Right atrium auricular region (tissue), 2 donors: ENCODE measurements around the gene SCNN1A. TPM values are rescaled to one million over a fixed set of nuclear protein-coding genes. Genes with fewer than 3 reads are reported as not detected.

Source experiments
- DNase-seq: peaks from one replicate; pipeline ENCODE4 v3.0.0-alpha.2; 2019; ENCODE audit warnings: low spot score
- H3K27ac ChIP-seq, 2 donors: fragments of 200-600 bp; sonication (generic); 1 replicate in 1 of 2; 2 replicates in 1 of 2; pipeline ENCODE4 v1.5.1; 2016 to 2019
- H3K27me3 ChIP-seq, 2 donors: fragments of 200-600 bp; sonication (generic); one replicate each; pipeline versions ENCODE4 v1.5.1 to v1.6.0; 2017 to 2019
- H3K36me3 ChIP-seq: fragments of 200-600 bp; sonication (generic); one replicate; pipeline ENCODE4 v1.5.1; 2016
- H3K4me1 ChIP-seq, 2 donors: fragments of 200-600 bp; sonication (generic); one replicate each; pipeline versions ENCODE4 v1.5.1 to v1.6.0; 2017 to 2019
- H3K4me3 ChIP-seq, 2 donors: fragments of 200-600 bp; sonication (generic); 1 replicate in 1 of 2; 2 replicates in 1 of 2; pipeline ENCODE4 v1.5.1; 2017 to 2019; ENCODE audit warnings: mild to moderate bottlenecking in 1 of 2, moderate library complexity in 1 of 2
- H3K9me3 ChIP-seq, 2 donors: fragments of 200-600 bp; sonication (generic); one replicate each; pipeline ENCODE4 v1.5.1; 2019
- CTCF ChIP-seq, 2 donors: fragments of 200-600 bp; sonication (generic); IDR thresholded peaks; one replicate each; pipeline ENCODE4 v1.5.1; 2019; ENCODE audit warnings: antibody characterized with exemption in 2 of 2
- total RNA-seq, 2 donors: library from RNA; depleted of rRNA; stranded (reverse); fragments of >200 nt; gene quantifications; one replicate each; pipeline ENCODE4 v1.1.0, GENCODE V29; 2016

Gene SCNN1A
- total RNA-seq, 2 donors from 2014 or later: 2.7 to 18.7 TPM

GRCh38 chr12:6343518-6343917 lies 31.8 kb downstream of the SCNN1A start:
- no peaks in the 10 kb centered on the region for H3K9me3 ChIP-seq
- no peaks in the 10 kb centered on the region for H3K36me3 ChIP-seq
- no peak for TF ChIP-seq CTCF (IDR thresholded peaks at IDR 0.05)
- H3K27me3 ChIP-seq: no peaks in the 10 kb centered on the region
- peaks cover 0 to 69% of the 10 kb centered on the region in 2 donors for H3K4me1 ChIP-seq
- H3K4me3 ChIP-seq: no peak overlapping the region
- H3K27ac ChIP-seq: peak overlapping the region; percentile 98
- no peak for DNase-seq

GRCh38 chr12:6342140-6342889 lies 33.0 kb downstream of the SCNN1A start:
- TF ChIP-seq CTCF (IDR thresholded peaks at IDR 0.05): no peak
- no peak for DNase-seq
- Histone ChIP-seq H3K27me3 (no peaks in the 10 kb centered on the region), H3K27ac (peak overlapping the region; percentile 98), H3K36me3 (peaks cover 4% of the 10 kb centered on the region), H3K4me3 (peak overlapping the region; percentile 76 to 95), H3K9me3 (no peaks in the 10 kb centered on the region), H3K4me1 (peaks cover 0 to 69% of the 10 kb centered on the region in 2 donors)

GRCh38 chr12:6341417-6342139 lies 33.8 kb downstream of the SCNN1A start, which contains the start of gene TNFRSF1A:
Gene TNFRSF1A (minus strand): TSS chr12:6342076. CDS start chr12:6341814, 262 bp downstream.
- Histone ChIP-seq H3K27ac (peak within 1 kb of the TSS; percentile 98), H3K4me3 (peak within 1 kb of the TSS; percentile 76 to 95), H3K9me3 (no peaks in the 10 kb centered on the region), H3K36me3 (peaks cover 4% of the 10 kb centered on the region), H3K27me3 (no peaks in the 10 kb centered on the region), H3K4me1 (peaks cover 0 to 69% of the 10 kb centered on the region in 2 donors)
- no peak for TF ChIP-seq CTCF (IDR thresholded peaks at IDR 0.05)
- DNase-seq: peak; percentile 85

GRCh38 chr12:6340745-6341416 lies 34.5 kb downstream of the SCNN1A start:
- no peaks in the 10 kb centered on the region for H3K27me3 ChIP-seq
- H3K4me1 ChIP-seq: peaks cover 0 to 69% of the 10 kb centered on the region in 2 donors
- H3K4me3 ChIP-seq: peak overlapping the region; percentile 76 to 95
- H3K27ac ChIP-seq: peak overlapping the region; percentile 98
- H3K9me3 ChIP-seq: no peaks in the 10 kb centered on the region
- TF ChIP-seq CTCF (IDR thresholded peaks at IDR 0.05): no peak
- peaks cover 4% of the 10 kb centered on the region for H3K36me3 ChIP-seq
- no peak for DNase-seq

- H3K27me3 ChIP-seq: no peaks in the 10 kb centered on the region
- no peak for DNase-seq
- peak overlapping the region; percentile 98 for H3K27ac ChIP-seq
- peak overlapping the region; percentile 76 to 95 for H3K4me3 ChIP-seq
- H3K4me1 ChIP-seq: peaks cover 0 to 70% of the 10 kb centered on the region in 2 donors
- H3K9me3 ChIP-seq: no peaks in the 10 kb centered on the region
- peaks cover 4% of the 10 kb centered on the region for H3K36me3 ChIP-seq
- no peak for TF ChIP-seq CTCF (IDR thresholded peaks at IDR 0.05)
Observed at GRCh38 chr12:6340032-6340638, 35.2 kb downstream of the SCNN1A start.
